Astrocyte (in vitro differentiated cells and primary cell): ENCODE data around the gene EME1.

Source experiments
- CTCF ChIP-seq: IDR thresholded peaks from 2 replicates; pipeline ENCODE4 v1.5.1; 2011; ENCODE audit warnings: low read depth, mild to moderate bottlenecking, inconsistent platforms, low read length, moderate library complexity; ENCODE audit not compliant: insufficient read depth
- EZH2 ChIP-seq: IDR thresholded peaks from 2 replicates; pipeline ENCODE4 v1.6.1; 2012; ENCODE audit warnings: mild to moderate bottlenecking, low read length, inconsistent platforms; ENCODE audit not compliant: insufficient read depth

DNA sequence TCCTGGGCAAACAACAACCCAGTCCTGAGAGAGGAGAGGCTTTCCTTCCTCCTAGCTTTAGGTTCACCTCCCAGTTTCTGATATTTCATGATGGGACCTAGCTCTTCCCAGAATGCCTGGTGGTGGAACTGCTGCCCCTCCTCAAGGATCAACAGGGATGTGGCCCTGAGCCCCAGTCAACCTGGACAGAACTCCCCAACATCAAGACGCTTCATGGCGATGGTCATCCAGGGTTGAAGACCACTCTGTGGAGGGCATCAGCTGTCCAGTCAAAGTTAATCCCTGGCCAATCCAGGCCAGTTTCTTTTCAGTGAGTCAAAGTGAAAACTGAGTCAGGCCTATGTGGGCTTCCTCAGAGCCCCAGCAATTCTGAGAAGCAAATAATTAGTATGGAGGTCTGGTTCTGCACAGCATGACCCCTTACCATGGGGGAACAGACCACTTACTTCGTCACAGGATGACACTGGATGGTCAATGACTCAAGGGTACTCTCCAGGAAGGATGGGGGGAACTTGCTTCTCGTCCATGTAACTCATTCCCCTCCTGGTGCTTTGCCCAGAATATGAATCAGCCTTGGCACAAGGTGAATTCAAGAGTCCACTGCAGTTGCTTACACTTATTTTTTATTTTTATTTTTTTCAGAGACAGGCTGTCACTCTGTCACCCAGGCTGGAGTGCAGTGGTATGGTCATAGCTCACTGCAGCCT, 41.8 kb upstream of the EME1 start:
- no peak for TF ChIP-seq CTCF
- TF ChIP-seq EZH2, result no peak
